ENCODE measurements around the gene HES4. TPM values are rescaled to one million over a fixed set of nuclear protein-coding genes. Genes with fewer than 3 reads are reported as not detected.

Gene HES4
- total RNA-seq, 1 experiment from 2014 or later = 145 TPM

GRCh38 chr1:1042835-1043234 lies 42.9 kb upstream of the HES4 start:
- ChIA-PET POLR2A (no interaction called here), RAD21 (ENCODE audit: low non-redundant PET in 1 of 2, low total read pairs in 2 of 2, uncharacterized antibody in 2 of 2, unreplicated experiment in 2 of 2) (no interaction called here), CTCF (no interaction called here)
- Histone ChIP-seq H3K4me2 (ENCODE audit: low read length) (no peak overlapping the region), H3K9ac (ENCODE audit: low read length) (no peak overlapping the region), H3K4me1 (ENCODE audit: control insufficient read depth in 1 of 2, insufficient read depth in 2 of 2, low read length in 2 of 2) (peaks cover 7 to 18% of the 10 kb centered on the region in 2 experiments; a peak in 3 of 4 replicates), H2AFZ (ENCODE audit: low read depth, low read length, poor library complexity, severe bottlenecking) (no peak overlapping the region), H3K4me3 (replicated peaks in 1 of 2; ENCODE audit: low read depth in 1 of 2, low read length in 2 of 2) (no peak overlapping the region), H3K9me2 (ENCODE audit: insufficient read depth) (no peaks in the 10 kb centered on the region), H3K9me3 (ENCODE audit: control insufficient read depth in 1 of 2, insufficient read depth in 1 of 2, low read depth in 1 of 2, low read length in 2 of 2) (no peaks in the 10 kb centered on the region), H3K27ac (ENCODE audit: low read depth, low read length) (no peak overlapping the region), H4K20me1 (ENCODE audit: insufficient read depth) (no peaks in the 10 kb centered on the region), H3K79me2 (ENCODE audit: insufficient read depth, low read length) (peaks cover 32% of the 10 kb centered on the region; the same call in 1 of the 2 replicates), H3K36me3 (ENCODE audit: control insufficient read depth in 1 of 2, insufficient read depth in 2 of 2, low read length in 2 of 2) (peaks cover 19 to 37% of the 10 kb centered on the region in 2 experiments; a peak in 3 of 4 replicates), H3K27me3 (ENCODE audit: insufficient read depth, low read length) (no peaks in the 10 kb centered on the region)
- no peak for TF ChIP-seq ATF3 (IDR thresholded peaks at IDR 0.05)
- no peak for TF ChIP-seq EZH2 (IDR thresholded peaks at IDR 0.05)
- TF ChIP-seq YY1 (IDR thresholded peaks at IDR 0.05; ENCODE audit: extremely low read depth, insufficient replicate concordance, low read depth, low read length) = no peak
- TF ChIP-seq EGR1 (IDR thresholded peaks at IDR 0.05; ENCODE audit: low read depth) = no peak
- TF ChIP-seq CBX3 (IDR thresholded peaks at IDR 0.05; ENCODE audit: low read depth) = no peak
- no peak for TF ChIP-seq ELF1 (IDR thresholded peaks at IDR 0.05; ENCODE audit: borderline replicate concordance, low read depth)
- TF ChIP-seq ZBTB33 (IDR thresholded peaks at IDR 0.05; ENCODE audit: extremely low read depth, insufficient replicate concordance, low read length) = no peak
- TF ChIP-seq MAX (IDR thresholded peaks at IDR 0.05) = no peak
- no peak for TF ChIP-seq FOSL1 (IDR thresholded peaks at IDR 0.05; ENCODE audit: low read depth)
- TF ChIP-seq EZH2phosphoT487 (IDR thresholded peaks at IDR 0.05; ENCODE audit: borderline replicate concordance) = no peak
- TF ChIP-seq SIN3A (IDR thresholded peaks at IDR 0.05; ENCODE audit: low read depth) = no peak
- TF ChIP-seq SRF (IDR thresholded peaks at IDR 0.05; ENCODE audit: low read depth) = no peak
- TF ChIP-seq CEBPB (IDR thresholded peaks at IDR 0.05; ENCODE audit: low read depth) = no peak
- no peak for TF ChIP-seq ZFX (IDR thresholded peaks at IDR 0.05)
- TF ChIP-seq POLR2A (IDR thresholded peaks at IDR 0.05; ENCODE audit: borderline replicate concordance, extremely low read depth, insufficient read depth, insufficient read length) = no peak
- no peak for TF ChIP-seq POLR2AphosphoS5 (IDR thresholded peaks at IDR 0.05; ENCODE audit: low read depth, low read length)
- no peak for TF ChIP-seq CTCF (IDR thresholded peaks at IDR 0.05 in 2 of 3, conservative IDR thresholded peaks at IDR 0.05 in 1 of 3; ENCODE audit: borderline replicate concordance in 1 of 3, insufficient read depth in 1 of 3, low read depth in 2 of 3, low read length in 2 of 3)
- no peak for ATAC-seq
- intact Hi-C loops (cut with micrococcal nuclease) = no loop called here
- no TSS peak for BruUV-seq (replicated peaks)
- no peak for DNase-seq (ENCODE audit: low read depth, low spot score)

Data from HCT116 (cell line).